AG09319 (cell line): ENCODE results near the gene NRF1.
"Not testable (repeated sequence)": the region's sequence is repeated elsewhere in the genome, so short reads cannot be mapped to it uniquely, and the experiment has no call there.

Source experiments
- DNase-seq: peaks from one replicate; pipeline ENCODE4 v3.0.0-alpha.2; 2010; ENCODE audit warnings: low read depth; ENCODE audit errors: extremely low read depth
- TF ChIP-seq, protein P1 (sequence below): IDR thresholded peaks from 2 replicates; pipeline ENCODE4 v1.5.1; 2011; ENCODE audit warnings: low read depth, mild to moderate bottlenecking, inconsistent platforms, low read length, moderate library complexity

The NRF1 gene

DNA sequence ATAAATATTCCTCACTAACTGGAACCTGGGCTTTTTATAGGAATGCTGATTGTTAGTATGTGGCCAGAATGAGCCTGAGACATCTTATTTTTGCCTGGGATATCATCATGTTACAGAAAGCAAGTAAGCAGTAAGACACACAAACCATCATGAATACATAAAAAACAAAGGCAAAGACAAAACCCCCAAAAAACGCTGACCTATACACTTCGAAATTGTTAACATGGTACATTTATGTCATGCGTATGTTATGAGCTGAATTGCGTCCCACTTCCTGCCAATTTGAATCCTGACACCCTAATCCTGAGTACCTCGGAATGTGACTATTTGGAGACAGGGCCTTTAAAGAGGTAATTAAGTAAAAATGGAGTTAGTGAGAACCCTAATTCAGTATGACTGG, 12.3 kb upstream of the NRF1 start:
- TF ChIP-seq, protein P1, sequence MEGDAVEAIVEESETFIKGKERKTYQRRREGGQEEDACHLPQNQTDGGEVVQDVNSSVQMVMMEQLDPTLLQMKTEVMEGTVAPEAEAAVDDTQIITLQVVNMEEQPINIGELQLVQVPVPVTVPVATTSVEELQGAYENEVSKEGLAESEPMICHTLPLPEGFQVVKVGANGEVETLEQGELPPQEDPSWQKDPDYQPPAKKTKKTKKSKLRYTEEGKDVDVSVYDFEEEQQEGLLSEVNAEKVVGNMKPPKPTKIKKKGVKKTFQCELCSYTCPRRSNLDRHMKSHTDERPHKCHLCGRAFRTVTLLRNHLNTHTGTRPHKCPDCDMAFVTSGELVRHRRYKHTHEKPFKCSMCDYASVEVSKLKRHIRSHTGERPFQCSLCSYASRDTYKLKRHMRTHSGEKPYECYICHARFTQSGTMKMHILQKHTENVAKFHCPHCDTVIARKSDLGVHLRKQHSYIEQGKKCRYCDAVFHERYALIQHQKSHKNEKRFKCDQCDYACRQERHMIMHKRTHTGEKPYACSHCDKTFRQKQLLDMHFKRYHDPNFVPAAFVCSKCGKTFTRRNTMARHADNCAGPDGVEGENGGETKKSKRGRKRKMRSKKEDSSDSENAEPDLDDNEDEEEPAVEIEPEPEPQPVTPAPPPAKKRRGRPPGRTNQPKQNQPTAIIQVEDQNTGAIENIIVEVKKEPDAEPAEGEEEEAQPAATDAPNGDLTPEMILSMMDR = no peak
- DNase-seq = no peak

DNA sequence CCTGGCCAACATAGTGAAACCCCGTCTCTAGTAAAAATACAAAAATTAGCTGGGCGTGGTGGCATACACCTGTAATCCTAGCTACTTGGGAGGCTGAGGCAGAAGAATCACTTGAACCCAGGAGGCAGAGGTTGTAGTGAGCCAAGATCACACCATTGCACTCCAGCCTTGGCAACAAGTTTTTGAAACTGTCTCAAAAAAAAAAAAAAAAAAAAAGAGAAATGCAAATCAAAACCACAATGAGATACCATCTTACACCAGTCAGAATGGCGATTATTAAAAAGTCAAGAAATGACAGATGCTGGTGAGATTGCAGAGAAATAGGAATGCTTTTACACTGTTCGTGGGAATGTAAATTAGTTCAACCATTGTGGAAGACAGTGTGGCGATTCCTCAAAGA, 7.9 kb upstream of the NRF1 start:
- DNase-seq = not testable (repeated sequence)

DNA sequence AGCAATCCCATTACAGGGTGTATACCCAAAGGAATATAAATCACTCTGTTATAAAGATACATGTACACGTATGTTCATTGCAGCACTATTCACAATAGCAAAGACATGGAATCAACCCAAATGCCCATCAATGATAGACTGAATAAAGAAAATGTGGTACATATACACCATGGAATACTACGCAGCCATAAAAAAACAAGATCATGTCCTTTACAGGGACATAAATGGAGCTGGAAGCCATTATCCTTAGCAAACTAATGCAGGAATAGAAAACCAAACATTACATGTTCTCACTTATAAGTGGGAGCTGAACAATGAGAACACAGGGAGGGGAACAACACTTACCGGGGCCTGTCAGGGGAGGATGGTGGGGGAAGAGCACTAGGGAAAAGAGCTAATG, 7.5 kb upstream of the NRF1 start:
- not testable (repeated sequence) for DNase-seq

DNA sequence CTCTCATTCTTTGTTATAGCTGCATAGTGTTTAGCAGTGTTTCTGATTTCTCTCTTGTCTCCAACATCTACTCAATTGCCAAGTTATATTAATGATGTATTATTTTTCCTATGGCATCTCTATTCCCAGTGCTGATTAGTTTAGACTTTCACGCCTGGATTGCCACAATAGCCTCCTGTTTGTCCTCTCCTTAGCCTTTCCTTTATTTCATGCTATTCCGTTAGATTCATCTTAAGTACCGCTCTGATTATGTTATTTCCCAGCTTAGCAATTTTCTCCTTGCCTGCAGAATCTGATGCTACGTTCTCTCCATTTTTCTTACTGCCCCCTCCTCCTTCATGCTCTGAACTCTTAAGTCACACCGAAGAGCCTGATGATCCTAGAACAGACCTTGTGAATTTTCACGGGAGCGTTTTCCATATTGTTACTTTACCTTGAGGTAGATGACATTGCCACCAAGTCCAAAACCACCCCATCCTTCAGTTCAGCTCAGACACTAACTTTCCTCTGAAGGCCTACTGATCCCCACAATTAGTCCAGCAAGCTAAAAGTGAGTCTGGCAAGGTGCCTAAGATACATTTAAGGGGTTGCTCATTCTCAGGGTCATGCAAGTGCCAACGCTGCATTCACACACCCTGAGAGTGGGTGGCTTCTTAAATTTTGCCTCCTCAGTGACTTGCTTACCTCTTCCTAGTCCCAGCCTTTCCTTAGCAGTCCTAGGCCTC, 6.6 kb upstream of the NRF1 start:
- DNase-seq = no peak
- TF ChIP-seq, protein P1 = no peak

DNA sequence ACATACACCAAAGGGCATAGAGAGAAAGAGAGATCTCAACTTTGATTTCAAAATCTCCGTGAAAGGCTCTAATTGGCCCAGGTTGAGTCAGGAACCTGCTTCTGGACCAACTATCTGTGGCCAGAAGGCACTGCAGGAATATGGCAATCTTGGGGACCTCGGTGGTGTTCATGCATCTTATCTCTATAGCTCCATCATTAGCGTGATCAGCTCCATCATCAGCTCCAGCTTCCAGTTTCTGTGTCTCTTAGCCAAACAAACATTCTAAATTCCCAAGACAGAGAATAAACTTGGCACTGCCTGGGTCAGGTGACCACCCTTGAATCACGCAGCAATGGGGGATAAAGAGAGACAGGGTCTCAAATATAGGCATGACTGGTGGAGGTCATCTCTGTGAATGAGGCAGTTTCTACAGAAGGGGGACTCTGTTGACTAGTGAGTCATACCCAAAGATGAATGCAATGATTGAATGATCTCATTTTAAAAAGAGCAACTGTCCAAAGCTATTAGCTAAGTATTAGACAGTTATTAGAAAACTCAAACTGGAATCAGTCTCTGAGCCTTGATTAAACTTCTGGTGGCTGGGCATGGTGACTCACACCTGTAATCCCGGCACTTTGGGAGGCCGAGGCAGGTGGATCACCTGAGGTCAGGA, 5.4 kb upstream of the NRF1 start:
- DNase-seq = no peak
- TF ChIP-seq, protein P1 = no peak

DNA sequence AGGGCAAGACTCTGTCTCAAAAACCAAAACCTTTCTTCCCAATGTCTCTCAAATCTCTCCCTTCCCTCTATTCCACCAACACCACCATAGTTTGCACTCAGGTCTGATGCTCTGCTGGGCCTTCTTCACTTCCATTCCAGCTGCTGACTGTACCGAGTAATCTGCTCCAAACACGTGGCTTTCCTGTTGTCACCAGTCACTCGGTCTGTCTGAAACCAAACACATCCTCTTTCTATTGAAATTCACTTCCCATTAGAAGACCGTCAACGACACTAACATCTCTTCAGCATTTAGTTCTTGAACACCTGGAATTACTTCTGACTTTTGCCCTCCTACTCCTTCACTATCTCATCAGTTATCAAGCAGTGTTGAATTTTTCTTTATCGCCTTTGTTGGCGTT, 4.7 kb upstream of the NRF1 start:
- no peak for DNase-seq

DNA sequence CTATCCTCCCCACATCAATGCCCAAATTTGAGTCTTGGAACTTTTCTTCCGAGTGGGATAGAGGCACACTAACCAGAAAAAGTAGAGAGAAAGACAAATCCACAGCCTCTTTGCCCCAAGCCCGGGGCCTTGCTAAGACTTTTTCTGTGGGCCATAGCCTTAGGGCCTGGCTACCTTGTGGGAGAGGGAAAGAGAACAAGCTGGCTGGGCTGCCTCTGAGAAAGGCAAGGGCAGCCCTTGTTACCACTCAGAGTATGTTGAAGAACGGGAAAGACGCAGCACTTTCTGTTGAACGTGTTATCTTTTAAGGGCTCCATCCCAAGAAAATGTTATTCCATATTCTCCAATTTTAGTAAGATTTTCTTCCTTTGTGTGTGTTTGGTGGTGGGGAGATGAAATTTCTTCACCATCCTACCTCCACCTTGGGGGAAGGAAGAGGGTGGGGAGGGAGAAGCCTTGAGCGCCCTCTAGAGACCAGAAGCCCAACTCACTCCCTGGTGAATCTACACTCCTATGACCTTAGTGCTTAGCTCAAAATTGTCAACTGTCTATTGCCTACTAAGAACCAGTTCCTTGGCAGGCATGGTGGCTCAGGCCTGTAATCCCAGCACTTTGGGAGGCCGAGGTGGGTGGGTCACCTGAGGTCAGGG, 3.9 kb upstream of the NRF1 start:
- TF ChIP-seq, protein P1 = peak; percentile 56
- no peak for DNase-seq

More for the DNA sequence above, 4.7 kb upstream of the NRF1 start:
- TF ChIP-seq, protein P1 = no peak

DNA sequence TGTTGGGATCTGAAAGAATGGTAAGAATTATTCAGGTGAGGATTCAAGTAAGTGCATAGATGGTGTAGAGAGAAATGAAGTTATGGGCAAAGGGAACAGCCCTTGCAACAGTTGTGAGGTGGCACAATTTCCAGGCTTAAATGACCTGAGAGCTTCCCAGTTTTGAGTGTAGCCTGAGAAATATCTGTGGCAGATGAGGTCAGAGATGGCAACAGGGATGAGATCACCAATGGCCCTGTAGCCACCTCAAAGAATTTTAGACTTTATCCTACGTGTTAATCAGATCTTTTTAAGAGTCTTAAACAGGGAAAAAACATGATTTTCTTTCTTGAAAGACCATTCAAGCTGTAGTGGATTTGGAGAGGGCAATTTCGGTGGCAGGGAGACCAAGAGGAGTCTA, 1.9 kb upstream of the NRF1 start:
- TF ChIP-seq, protein P1 = no peak
- no peak for DNase-seq
